SK-N-SH treated with all-trans-retinoic acid at 6 μM for 48 hours (cell line): ENCODE results near the gene BIRC3.
"Not testable (repeated sequence)": the region's sequence is repeated elsewhere in the genome, so short reads cannot be mapped to it uniquely, and the experiment has no call there.

Experiments
- ATAC-seq: fragments of 200-7000 bp; cut with Tn5 transposase; 3 replicates; pipeline ENCODE4 v1.9.1; 2020; ENCODE audit warnings: mild to moderate bottlenecking, moderate library complexity
- ARNTL ChIP-seq: fragments of 450-650 bp; formaldehyde crosslinking; IDR thresholded peaks from 2 replicates; pipeline ENCODE4 v1.5.0; 2020; ENCODE audit warnings: low read depth, mild to moderate bottlenecking, moderate library complexity, borderline replicate concordance
- BACH2 ChIP-seq: fragments of 250-450 bp; sonication (Bioruptor Pico); IDR thresholded peaks from 2 replicates; pipeline ENCODE4 v1.9.0; 2021; ENCODE audit warnings: mild to moderate bottlenecking, borderline replicate concordance
- CSDC2 ChIP-seq: fragments of 250-450 bp; sonication (Bioruptor Pico); IDR thresholded peaks from 2 replicates; pipeline ENCODE4 v1.5.0; 2020; ENCODE audit warnings: mild to moderate bottlenecking, moderate library complexity
- ISL1 ChIP-seq: fragments of 250-450 bp; sonication (Bioruptor Pico); IDR thresholded peaks from 2 replicates; pipeline ENCODE4 v2.1.2; 2022; ENCODE audit warnings: mild to moderate bottlenecking, moderate library complexity
- PPARA ChIP-seq: fragments of 250-450 bp; sonication (Bioruptor Pico); IDR thresholded peaks from 2 replicates; pipeline ENCODE4 v1.5.0; 2020; ENCODE audit warnings: mild to moderate bottlenecking, borderline replicate concordance
- RARB ChIP-seq: fragments of 250-450 bp; sonication (Bioruptor Pico); IDR thresholded peaks from 2 replicates; pipeline ENCODE4 v1.8.0; 2021; ENCODE audit warnings: mild to moderate bottlenecking, moderate library complexity
- SNAI2 ChIP-seq: fragments of 250-450 bp; sonication (Bioruptor Pico); IDR thresholded peaks from 2 replicates; pipeline ENCODE4 v1.5.0; 2020; ENCODE audit warnings: mild to moderate bottlenecking, moderate library complexity
- TCF4 ChIP-seq: fragments of 250-450 bp; sonication (Bioruptor Pico); IDR thresholded peaks from 2 replicates; pipeline ENCODE4 v1.8.0; 2021; ENCODE audit warnings: mild to moderate bottlenecking, moderate library complexity, borderline replicate concordance
- TOX ChIP-seq: fragments of 250-450 bp; sonication (Bioruptor Pico); IDR thresholded peaks from 2 replicates; pipeline ENCODE4 v1.8.0; 2021; ENCODE audit warnings: mild to moderate bottlenecking, moderate library complexity, borderline replicate concordance
- ZC3H10 ChIP-seq: fragments of 250-450 bp; sonication (Bioruptor Pico); IDR thresholded peaks from 2 replicates; pipeline ENCODE4 v1.5.1; 2021; ENCODE audit warnings: mild to moderate bottlenecking, moderate library complexity
- ZFP30 ChIP-seq: fragments of 450-650 bp; formaldehyde crosslinking; IDR thresholded peaks from 2 replicates; pipeline ENCODE4 v1.5.0; 2022; ENCODE audit warnings: mild to moderate bottlenecking, moderate library complexity
- ZNF565 ChIP-seq: fragments of 450-650 bp; formaldehyde crosslinking; conservative IDR thresholded peaks from 2 replicates; pipeline ENCODE4 v1.5.0; 2020; ENCODE audit warnings: low read depth, mild to moderate bottlenecking, moderate library complexity
- ZNF70 ChIP-seq: fragments of 450-650 bp; formaldehyde crosslinking; IDR thresholded peaks from 2 replicates; pipeline ENCODE4 v1.5.0; 2020; ENCODE audit warnings: mild to moderate bottlenecking, moderate library complexity
- ZNF8 ChIP-seq: fragments of 450-650 bp; formaldehyde crosslinking; IDR thresholded peaks from 2 replicates; pipeline ENCODE4 v1.5.0; 2020; ENCODE audit warnings: mild to moderate bottlenecking, moderate library complexity
- TF ChIP-seq, protein P1 (sequence below): fragments of 250-450 bp; sonication (Bioruptor Pico); IDR thresholded peaks from 2 replicates; pipeline ENCODE4 v1.8.0; 2021; ENCODE audit warnings: low read depth, mild to moderate bottlenecking, moderate library complexity, borderline replicate concordance
- TF ChIP-seq, protein P2 (sequence below): fragments of 250-450 bp; sonication (Bioruptor Pico); IDR thresholded peaks from 2 replicates; pipeline ENCODE4 v1.8.0; 2020; ENCODE audit warnings: mild to moderate bottlenecking, moderate library complexity, borderline replicate concordance
- TF ChIP-seq, protein P3 (sequence below): fragments of 250-450 bp; sonication (Bioruptor Pico); IDR thresholded peaks from 2 replicates; pipeline ENCODE4 v1.5.1; 2020; ENCODE audit warnings: low read depth, mild to moderate bottlenecking, moderate library complexity
- TF ChIP-seq, protein P4 (sequence below): fragments of 250-450 bp; sonication (Bioruptor Pico); IDR thresholded peaks from 2 replicates; pipeline ENCODE4 v1.5.1; 2021; ENCODE audit warnings: mild to moderate bottlenecking, moderate library complexity
- TF ChIP-seq, protein P5 (sequence below): fragments of 250-450 bp; sonication (Bioruptor Pico); IDR thresholded peaks from 2 replicates; pipeline ENCODE4 v1.5.0; 2020; ENCODE audit warnings: mild to moderate bottlenecking, moderate library complexity

The BIRC3 gene

DNA sequence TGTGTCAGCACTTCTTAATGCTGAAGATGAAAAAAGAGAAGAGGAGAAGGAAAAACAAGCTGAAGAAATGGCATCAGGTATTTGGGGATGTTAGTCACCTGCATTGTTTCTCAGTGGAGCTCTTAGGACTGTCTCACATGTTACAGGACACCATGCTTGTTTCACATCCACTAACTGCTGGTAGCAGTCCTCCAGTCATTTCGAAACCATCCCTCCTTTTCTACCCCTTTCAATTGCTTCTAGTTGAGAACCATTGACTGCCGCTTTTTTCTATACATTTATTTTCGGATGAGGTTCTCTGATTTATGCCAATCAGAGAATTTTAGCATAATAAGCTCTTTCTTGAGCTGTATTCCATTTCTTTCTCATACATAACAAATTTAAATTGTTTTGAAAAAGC lies 51.2 kb downstream of the BIRC3 start:
- no peak for ATAC-seq
- TF ChIP-seq, protein P1, sequence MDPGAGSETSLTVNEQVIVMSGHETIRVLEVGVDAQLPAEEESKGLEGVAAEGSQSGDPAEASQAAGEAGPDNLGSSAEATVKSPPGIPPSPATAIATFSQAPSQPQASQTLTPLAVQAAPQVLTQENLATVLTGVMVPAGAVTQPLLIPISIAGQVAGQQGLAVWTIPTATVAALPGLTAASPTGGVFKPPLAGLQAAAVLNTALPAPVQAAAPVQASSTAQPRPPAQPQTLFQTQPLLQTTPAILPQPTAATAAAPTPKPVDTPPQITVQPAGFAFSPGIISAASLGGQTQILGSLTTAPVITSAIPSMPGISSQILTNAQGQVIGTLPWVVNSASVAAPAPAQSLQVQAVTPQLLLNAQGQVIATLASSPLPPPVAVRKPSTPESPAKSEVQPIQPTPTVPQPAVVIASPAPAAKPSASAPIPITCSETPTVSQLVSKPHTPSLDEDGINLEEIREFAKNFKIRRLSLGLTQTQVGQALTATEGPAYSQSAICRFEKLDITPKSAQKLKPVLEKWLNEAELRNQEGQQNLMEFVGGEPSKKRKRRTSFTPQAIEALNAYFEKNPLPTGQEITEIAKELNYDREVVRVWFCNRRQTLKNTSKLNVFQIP (CRISPR knock-in tag), result no peak
- TF ChIP-seq ZNF70 (CRISPR knock-in tag) (no peak), SNAI2 (no peak), ISL1 (no peak), ZC3H10 (CRISPR knock-in tag) (no peak), RARB (CRISPR knock-in tag) (no peak), PPARA (CRISPR knock-in tag) (no peak), CSDC2 (CRISPR knock-in tag) (no peak), TCF4 (CRISPR knock-in tag) (no peak), TOX (CRISPR knock-in tag) (no peak), ARNTL (CRISPR knock-in tag) (no peak), ZNF8 (CRISPR knock-in tag) (no peak), ZNF565 (no peak), BACH2 (no peak), ZFP30 (CRISPR knock-in tag) (no peak)
- TF ChIP-seq, protein P2, sequence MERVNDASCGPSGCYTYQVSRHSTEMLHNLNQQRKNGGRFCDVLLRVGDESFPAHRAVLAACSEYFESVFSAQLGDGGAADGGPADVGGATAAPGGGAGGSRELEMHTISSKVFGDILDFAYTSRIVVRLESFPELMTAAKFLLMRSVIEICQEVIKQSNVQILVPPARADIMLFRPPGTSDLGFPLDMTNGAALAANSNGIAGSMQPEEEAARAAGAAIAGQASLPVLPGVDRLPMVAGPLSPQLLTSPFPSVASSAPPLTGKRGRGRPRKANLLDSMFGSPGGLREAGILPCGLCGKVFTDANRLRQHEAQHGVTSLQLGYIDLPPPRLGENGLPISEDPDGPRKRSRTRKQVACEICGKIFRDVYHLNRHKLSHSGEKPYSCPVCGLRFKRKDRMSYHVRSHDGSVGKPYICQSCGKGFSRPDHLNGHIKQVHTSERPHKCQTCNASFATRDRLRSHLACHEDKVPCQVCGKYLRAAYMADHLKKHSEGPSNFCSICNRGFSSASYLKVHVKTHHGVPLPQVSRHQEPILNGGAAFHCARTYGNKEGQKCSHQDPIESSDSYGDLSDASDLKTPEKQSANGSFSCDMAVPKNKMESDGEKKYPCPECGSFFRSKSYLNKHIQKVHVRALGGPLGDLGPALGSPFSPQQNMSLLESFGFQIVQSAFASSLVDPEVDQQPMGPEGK, result no peak
- TF ChIP-seq, protein P3, sequence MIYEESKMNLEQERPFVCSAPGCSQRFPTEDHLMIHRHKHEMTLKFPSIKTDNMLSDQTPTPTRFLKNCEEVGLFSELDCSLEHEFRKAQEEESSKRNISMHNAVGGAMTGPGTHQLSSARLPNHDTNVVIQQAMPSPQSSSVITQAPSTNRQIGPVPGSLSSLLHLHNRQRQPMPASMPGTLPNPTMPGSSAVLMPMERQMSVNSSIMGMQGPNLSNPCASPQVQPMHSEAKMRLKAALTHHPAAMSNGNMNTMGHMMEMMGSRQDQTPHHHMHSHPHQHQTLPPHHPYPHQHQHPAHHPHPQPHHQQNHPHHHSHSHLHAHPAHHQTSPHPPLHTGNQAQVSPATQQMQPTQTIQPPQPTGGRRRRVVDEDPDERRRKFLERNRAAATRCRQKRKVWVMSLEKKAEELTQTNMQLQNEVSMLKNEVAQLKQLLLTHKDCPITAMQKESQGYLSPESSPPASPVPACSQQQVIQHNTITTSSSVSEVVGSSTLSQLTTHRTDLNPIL (CRISPR knock-in tag), result no peak
- TF ChIP-seq, protein P4, sequence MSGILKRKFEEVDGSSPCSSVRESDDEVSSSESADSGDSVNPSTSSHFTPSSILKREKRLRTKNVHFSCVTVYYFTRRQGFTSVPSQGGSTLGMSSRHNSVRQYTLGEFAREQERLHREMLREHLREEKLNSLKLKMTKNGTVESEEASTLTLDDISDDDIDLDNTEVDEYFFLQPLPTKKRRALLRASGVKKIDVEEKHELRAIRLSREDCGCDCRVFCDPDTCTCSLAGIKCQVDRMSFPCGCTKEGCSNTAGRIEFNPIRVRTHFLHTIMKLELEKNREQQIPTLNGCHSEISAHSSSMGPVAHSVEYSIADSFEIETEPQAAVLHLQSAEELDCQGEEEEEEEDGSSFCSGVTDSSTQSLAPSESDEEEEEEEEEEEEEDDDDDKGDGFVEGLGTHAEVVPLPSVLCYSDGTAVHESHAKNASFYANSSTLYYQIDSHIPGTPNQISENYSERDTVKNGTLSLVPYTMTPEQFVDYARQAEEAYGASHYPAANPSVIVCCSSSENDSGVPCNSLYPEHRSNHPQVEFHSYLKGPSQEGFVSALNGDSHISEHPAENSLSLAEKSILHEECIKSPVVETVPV (CRISPR knock-in tag), result no peak
- TF ChIP-seq, protein P5, sequence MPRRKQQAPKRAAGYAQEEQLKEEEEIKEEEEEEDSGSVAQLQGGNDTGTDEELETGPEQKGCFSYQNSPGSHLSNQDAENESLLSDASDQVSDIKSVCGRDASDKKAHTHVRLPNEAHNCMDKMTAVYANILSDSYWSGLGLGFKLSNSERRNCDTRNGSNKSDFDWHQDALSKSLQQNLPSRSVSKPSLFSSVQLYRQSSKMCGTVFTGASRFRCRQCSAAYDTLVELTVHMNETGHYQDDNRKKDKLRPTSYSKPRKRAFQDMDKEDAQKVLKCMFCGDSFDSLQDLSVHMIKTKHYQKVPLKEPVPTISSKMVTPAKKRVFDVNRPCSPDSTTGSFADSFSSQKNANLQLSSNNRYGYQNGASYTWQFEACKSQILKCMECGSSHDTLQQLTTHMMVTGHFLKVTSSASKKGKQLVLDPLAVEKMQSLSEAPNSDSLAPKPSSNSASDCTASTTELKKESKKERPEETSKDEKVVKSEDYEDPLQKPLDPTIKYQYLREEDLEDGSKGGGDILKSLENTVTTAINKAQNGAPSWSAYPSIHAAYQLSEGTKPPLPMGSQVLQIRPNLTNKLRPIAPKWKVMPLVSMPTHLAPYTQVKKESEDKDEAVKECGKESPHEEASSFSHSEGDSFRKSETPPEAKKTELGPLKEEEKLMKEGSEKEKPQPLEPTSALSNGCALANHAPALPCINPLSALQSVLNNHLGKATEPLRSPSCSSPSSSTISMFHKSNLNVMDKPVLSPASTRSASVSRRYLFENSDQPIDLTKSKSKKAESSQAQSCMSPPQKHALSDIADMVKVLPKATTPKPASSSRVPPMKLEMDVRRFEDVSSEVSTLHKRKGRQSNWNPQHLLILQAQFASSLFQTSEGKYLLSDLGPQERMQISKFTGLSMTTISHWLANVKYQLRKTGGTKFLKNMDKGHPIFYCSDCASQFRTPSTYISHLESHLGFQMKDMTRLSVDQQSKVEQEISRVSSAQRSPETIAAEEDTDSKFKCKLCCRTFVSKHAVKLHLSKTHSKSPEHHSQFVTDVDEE (CRISPR knock-in tag), result no peak

DNA sequence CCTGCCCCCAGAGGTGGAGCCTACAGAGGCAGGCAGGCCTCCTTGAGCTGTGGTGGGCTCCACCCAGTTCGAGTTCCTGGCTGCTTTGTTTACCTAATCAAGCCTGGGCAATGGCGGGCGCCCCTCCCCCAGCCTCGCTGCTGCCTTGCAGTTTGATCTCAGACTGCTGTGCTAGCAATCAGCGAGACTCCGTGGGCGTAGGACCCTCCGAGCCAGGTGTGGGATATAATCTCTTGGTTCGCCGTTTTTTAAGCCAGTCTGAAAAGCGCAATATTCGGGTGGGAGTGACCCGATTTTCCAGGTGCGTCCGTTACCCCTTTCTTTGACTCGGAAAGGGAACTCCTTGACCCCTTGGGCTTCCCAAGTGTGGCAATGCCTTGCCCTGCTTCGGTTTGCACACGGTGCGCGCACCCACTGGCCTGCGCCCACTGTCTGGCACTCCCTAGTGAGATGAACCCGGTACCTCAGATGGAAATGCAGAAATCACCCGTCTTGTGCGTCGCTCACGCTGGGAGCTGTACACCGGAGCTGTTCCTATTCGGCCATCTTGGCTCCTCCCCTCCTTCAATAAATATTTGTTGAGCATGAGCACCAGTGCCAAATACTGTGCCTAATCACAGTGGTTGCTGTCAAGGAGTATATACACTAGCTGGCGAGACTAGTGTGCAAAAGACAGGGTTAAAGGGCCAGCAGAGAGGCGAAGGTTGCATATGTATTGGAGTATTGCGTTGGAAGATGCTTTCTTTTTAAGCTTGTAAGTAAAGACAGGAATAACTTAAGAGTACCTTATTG lies 57.5 kb downstream of the BIRC3 start:
- not testable (repeated sequence) for ATAC-seq

DNA sequence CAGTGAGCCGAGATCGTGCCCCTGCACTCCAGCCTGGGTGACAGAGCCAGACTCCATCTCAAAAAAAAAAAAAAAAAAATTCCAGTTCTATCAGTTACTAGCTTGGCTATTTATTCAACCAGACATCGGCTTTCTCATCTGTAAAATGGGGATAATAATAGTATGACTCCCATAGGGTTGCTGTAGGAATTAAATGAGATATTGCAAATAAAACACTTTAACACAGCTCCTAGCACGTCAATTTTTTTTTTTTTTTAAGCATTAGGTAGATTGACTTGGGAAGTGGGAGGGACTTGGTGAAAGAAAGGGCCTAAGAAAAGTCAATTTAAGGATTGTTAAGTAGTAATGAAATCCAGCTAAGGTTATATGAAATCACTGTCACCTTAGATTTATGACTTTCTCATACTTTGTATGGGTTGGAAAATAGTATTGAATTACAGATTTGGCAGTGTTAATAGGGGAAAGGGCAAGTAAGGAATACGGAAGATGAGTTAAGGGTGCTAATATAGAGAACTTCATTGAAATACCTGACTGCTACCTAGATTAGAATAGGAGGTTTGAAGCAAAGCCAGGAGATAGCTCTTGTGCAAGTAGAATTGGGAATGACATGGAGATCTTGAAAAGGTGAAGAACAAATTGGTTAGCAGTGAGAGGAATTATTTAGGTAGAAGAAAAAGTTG lies 58.6 kb downstream of the BIRC3 start:
- ATAC-seq, result no peak
- TF ChIP-seq ZNF565 (no peak), SNAI2 (no peak), RARB (CRISPR knock-in tag) (no peak)
- TF ChIP-seq, protein P1 (CRISPR knock-in tag), result no peak
